H1 (cell line): ENCODE measurements around the gene PBXIP1. TPM values are rescaled to one million over a fixed set of nuclear protein-coding genes. Genes with fewer than 3 reads are reported as not detected.

Experiments
- CTCF ChIA-PET: fragments of 300-600 bp; sonication (Branson Sonifier 250); formaldehyde crosslinking; loops from one replicate; lab custom pipeline; 2021; ENCODE audit not compliant: partially characterized antibody; lab: Charles Lee
- POLR2A ChIA-PET: fragments of 300-600 bp; sonication (Branson Sonifier 250); formaldehyde crosslinking; loops from one replicate; lab custom pipeline; 2021; ENCODE audit warnings: inconsistent platforms; ENCODE audit not compliant: partially characterized antibody; lab: Charles Lee
- DNase-seq, 2 experiments: peaks; one replicate each; pipeline versions ENCODE4 v3.0.0 to v3.0.0-alpha.2; 2010 to 2022; ENCODE audit warnings: low spot score in 2 of 2, low read depth in 1 of 2, mixed read lengths in 1 of 2
- FAIRE-seq: peaks from 2 replicates; lab custom pipeline; 2011; peaks lifted over from hg19 to GRCh38; lab: Jason Lieb, UNC
- H2AFZ ChIP-seq: 2 replicates; pipeline ENCODE4 v1.8.1; 2012; ENCODE audit warnings: low read length, inconsistent platforms
- H2AK5ac ChIP-seq: 2 replicates; pipeline ENCODE4 v1.6.1; 2013; ENCODE audit warnings: low read depth, low read length
- H2BK120ac ChIP-seq: replicated peaks from 2 replicates; pipeline ENCODE3; 2013; ENCODE audit warnings: low read depth, low read length, inconsistent platforms
- H2BK12ac ChIP-seq: 2 replicates; pipeline ENCODE4 v1.6.1; 2013; ENCODE audit warnings: low read depth, low read length
- H2BK15ac ChIP-seq: 2 replicates; pipeline ENCODE4 v1.6.1; 2013; ENCODE audit warnings: low read length
- H2BK20ac ChIP-seq: 2 replicates; pipeline ENCODE4 v1.6.1; 2013; ENCODE audit warnings: low read length
- H2BK5ac ChIP-seq: 2 replicates; pipeline ENCODE4 v1.6.1; 2013; ENCODE audit warnings: low read depth, low read length
- H3K14ac ChIP-seq: 2 replicates; pipeline ENCODE4 v1.6.1; 2013; ENCODE audit warnings: inconsistent platforms; ENCODE audit not compliant: insufficient read length
- H3K18ac ChIP-seq: 2 replicates; pipeline ENCODE4 v1.6.1; 2013; ENCODE audit warnings: low read length; ENCODE audit errors: extremely low read depth
- H3K23ac ChIP-seq: 2 replicates; pipeline ENCODE4 v1.6.1; 2013; ENCODE audit warnings: inconsistent platforms; ENCODE audit not compliant: insufficient read length
- H3K23me2 ChIP-seq: 2 replicates; pipeline ENCODE4 v1.6.1; 2013; ENCODE audit warnings: low read depth, low read length
- H3K27ac ChIP-seq: 2 replicates; pipeline ENCODE4 v1.6.1; 2011; ENCODE audit warnings: low read depth, low read length, inconsistent platforms
- H3K27me3 ChIP-seq, 4 experiments: replicated peaks in 1 of 4; 1 replicate in 1 of 4; 2 replicates in 3 of 4; pipeline versions ENCODE4 v1.6.1 to v1.8.1; 2011 to 2013; ENCODE audit warnings: low read length in 3 of 4, mild to moderate bottlenecking in 3 of 4, inconsistent platforms in 2 of 4, mixed read lengths in 2 of 4, moderate library complexity in 1 of 4; ENCODE audit not compliant: control insufficient read depth in 3 of 4, insufficient read depth in 3 of 4; ENCODE audit errors: extremely low read depth in 1 of 4
- H3K36me3 ChIP-seq, 4 experiments: 2 replicates each; pipeline versions ENCODE4 v1.6.1 to v1.8.1; 2011 to 2013; ENCODE audit warnings: mild to moderate bottlenecking in 4 of 4, low read length in 3 of 4, moderate library complexity in 2 of 4, control low read depth in 1 of 4, inconsistent platforms in 1 of 4; ENCODE audit not compliant: insufficient read depth in 4 of 4, control insufficient read depth in 2 of 4
- H3K4ac ChIP-seq: replicated peaks from 2 replicates; pipeline ENCODE3; 2013; ENCODE audit warnings: low read length, low read depth, mixed read lengths, inconsistent platforms; ENCODE audit not compliant: insufficient read length
- H3K4me1 ChIP-seq, 4 experiments: replicated peaks in 1 of 4; 1 replicate in 1 of 4; 2 replicates in 3 of 4; pipeline versions ENCODE4 v1.6.1 to v1.8.1; 2011 to 2013; ENCODE audit warnings: low read length in 3 of 4, inconsistent platforms in 2 of 4, mixed read lengths in 1 of 4; ENCODE audit not compliant: insufficient read depth in 4 of 4, control insufficient read depth in 3 of 4
- H3K4me2 ChIP-seq, 2 experiments: 2 replicates each; pipeline versions ENCODE4 v1.6.1 to v1.8.1; 2011 to 2013; ENCODE audit warnings: low read depth in 2 of 2, low read length in 2 of 2, control low read depth in 1 of 2, inconsistent platforms in 1 of 2, mild to moderate bottlenecking in 1 of 2; ENCODE audit not compliant: insufficient read depth in 1 of 2
- H3K4me3 ChIP-seq, 4 experiments: fragments of 200-600, 300-600 bp in 1 of 4; sonication (generic), shearing (Covaris generic), sonication (Bioruptor Twin) in 1 of 4; 2 replicates each; pipeline versions ENCODE4 v1.5.1 to v1.8.1; 2011 to 2016; ENCODE audit warnings: low read length in 4 of 4, low read depth in 3 of 4, control low read depth in 2 of 4, inconsistent platforms in 2 of 4, mild to moderate bottlenecking in 2 of 4, mixed read lengths in 1 of 4, moderate library complexity in 1 of 4; ENCODE audit not compliant: insufficient read depth in 2 of 4; ENCODE audit errors: extremely low read depth in 1 of 4
- H3K56ac ChIP-seq: replicated peaks from 2 replicates; pipeline ENCODE3; 2013; ENCODE audit warnings: low read depth, mild to moderate bottlenecking, mixed read lengths, low read length, inconsistent platforms; ENCODE audit not compliant: insufficient read length
- H3K79me1 ChIP-seq: 2 replicates; pipeline ENCODE4 v1.6.1; 2013; ENCODE audit warnings: low read depth, low read length, control low read depth
- H3K79me2 ChIP-seq, 2 experiments: 2 replicates each; pipeline versions ENCODE4 v1.6.1 to v1.8.1; 2012 to 2013; ENCODE audit warnings: low read length in 2 of 2, mild to moderate bottlenecking in 2 of 2, inconsistent platforms in 1 of 2; ENCODE audit not compliant: insufficient read depth in 2 of 2, control insufficient read depth in 1 of 2
- H3K9ac ChIP-seq, 4 experiments: replicated peaks in 1 of 4; 1 replicate in 1 of 4; 2 replicates in 3 of 4; pipeline versions ENCODE4 v1.6.1 to v1.8.1; 2011 to 2013; ENCODE audit warnings: low read depth in 3 of 4, low read length in 3 of 4, control low read depth in 2 of 4, mild to moderate bottlenecking in 2 of 4, moderate library complexity in 2 of 4, inconsistent platforms in 1 of 4; ENCODE audit errors: extremely low read depth in 1 of 4
- H3K9me3 ChIP-seq, 2 experiments: 2 replicates each; pipeline versions ENCODE4 v1.6.1 to v1.8.1; 2012 to 2013; ENCODE audit warnings: mild to moderate bottlenecking in 2 of 2, moderate library complexity in 2 of 2, control low read depth in 1 of 2, inconsistent platforms in 1 of 2, low read depth in 1 of 2, low read length in 1 of 2, mixed read lengths in 1 of 2; ENCODE audit not compliant: insufficient read depth in 2 of 2
- H4K20me1 ChIP-seq, 2 experiments: replicated peaks in 1 of 2; 2 replicates each; pipeline versions ENCODE3 to v1.8.1; 2011 to 2013; ENCODE audit warnings: inconsistent platforms in 2 of 2, low read length in 2 of 2, mild to moderate bottlenecking in 1 of 2; ENCODE audit not compliant: insufficient read depth in 2 of 2, control insufficient read depth in 1 of 2
- H4K5ac ChIP-seq: 2 replicates; pipeline ENCODE4 v1.6.1; 2013; ENCODE audit warnings: low read length, low read depth, mixed read lengths, inconsistent platforms; ENCODE audit not compliant: insufficient read length
- H4K8ac ChIP-seq: 2 replicates; pipeline ENCODE4 v1.8.0; 2013; ENCODE audit warnings: mild to moderate bottlenecking, moderate library complexity, low read length, inconsistent platforms; ENCODE audit not compliant: insufficient read depth; ENCODE audit errors: extremely low read depth
- H4K91ac ChIP-seq: replicated peaks from 2 replicates; pipeline ENCODE3; 2013; ENCODE audit warnings: low read length, mixed read lengths, inconsistent platforms; ENCODE audit not compliant: insufficient read length
- CBX8 ChIP-seq: fragments of 300-800, 300-1000 bp; sonication (generic); IDR thresholded peaks from 2 replicates; pipeline ENCODE4 v1.7.1; 2016; ENCODE audit warnings: low read depth, low read length, borderline replicate concordance
- GTF2F1 ChIP-seq: IDR thresholded peaks from 2 replicates; pipeline ENCODE4 v1.6.1; 2012; ENCODE audit warnings: low read depth, low read length, improper control_type of control experiment, borderline replicate concordance
- HDAC6 ChIP-seq: IDR thresholded peaks from one replicate; pipeline ENCODE4 v1.7.1; 2012; ENCODE audit warnings: low read depth, mild to moderate bottlenecking, inconsistent platforms, low read length, moderate library complexity
- JUN ChIP-seq: IDR thresholded peaks from 2 replicates; pipeline ENCODE4 v1.6.1; 2011; ENCODE audit warnings: low read depth, mild to moderate bottlenecking, improper control_type of control experiment, low read length
- KDM4A ChIP-seq: IDR thresholded peaks from one replicate; pipeline ENCODE4 v1.7.1; 2012; ENCODE audit warnings: low read depth, mild to moderate bottlenecking, moderate library complexity, low read length, inconsistent platforms; ENCODE audit not compliant: severe bottlenecking
- NANOG ChIP-seq: IDR thresholded peaks from 2 replicates; pipeline ENCODE4 v1.6.1; 2011; ENCODE audit warnings: low read length, low read depth, mild to moderate bottlenecking, inconsistent platforms; ENCODE audit not compliant: insufficient read depth, poor library complexity, severe bottlenecking
- SIRT6 ChIP-seq: IDR thresholded peaks from one replicate; pipeline ENCODE4 v1.7.1; 2012; ENCODE audit warnings: low read length, inconsistent platforms
- SRF ChIP-seq: IDR thresholded peaks from 2 replicates; pipeline ENCODE4 v1.6.1; 2011; ENCODE audit warnings: mild to moderate bottlenecking, low read depth, low read length, moderate library complexity
- WGBS, 2 experiments: shearing (Covaris generic) in 1 of 2; methylation state at CpG; one replicate each; pipeline versions ENCODE4 v1.1.6 to v1.1.7; 2013 to 2015; ENCODE audit warnings: low lambda C conversion rate in 2 of 2, mixed read lengths in 2 of 2, inconsistent platforms in 1 of 2, low coverage in 1 of 2, missing lambda C conversion rate in 1 of 2; ENCODE audit not compliant: insufficient replicate concordance in 2 of 2, insufficient coverage in 1 of 2, insufficient read length in 1 of 2; ENCODE audit errors: extremely low coverage in 1 of 2, missing lambda C conversion rate in 1 of 2; 5-methylcytosine and 5-hydroxymethylcytosine counted together
- polyA plus RNA-seq, 7 experiments: library from polyadenylated mRNA; depleted of rRNA in 3 of 7; stranded (reverse) in 5 of 7; unstranded in 2 of 7; fragments of >200 nt in 5 of 7; fragments of 200-250 nt in 2 of 7; gene quantifications; 1 replicate in 5 of 7; 2 replicates in 1 of 7; 4 replicates in 1 of 7; pipeline versions ENCODE4 v1.2.1 to v1.2.3, GENCODE V29; 2011 to 2013; ENCODE audit warnings: missing spikeins in 2 of 7, mixed read lengths in 2 of 7
- total RNA-seq: library from RNA; stranded (reverse); fragmentation: NEBNext Ultra II Directional; extraction: Animal tissue kit (Norgen Biotek cat#: 25700); gene quantifications from 2 replicates; pipeline ENCODE4 v1.2.1, GENCODE V29; 2021

PBXIP1 gene
- total and polyA plus RNA-seq, 2 of the 8 experiments (the other 6 are each of a cell fraction or from before 2014, with no cell fraction given): 12.0 to 19.8 TPM

DNA sequence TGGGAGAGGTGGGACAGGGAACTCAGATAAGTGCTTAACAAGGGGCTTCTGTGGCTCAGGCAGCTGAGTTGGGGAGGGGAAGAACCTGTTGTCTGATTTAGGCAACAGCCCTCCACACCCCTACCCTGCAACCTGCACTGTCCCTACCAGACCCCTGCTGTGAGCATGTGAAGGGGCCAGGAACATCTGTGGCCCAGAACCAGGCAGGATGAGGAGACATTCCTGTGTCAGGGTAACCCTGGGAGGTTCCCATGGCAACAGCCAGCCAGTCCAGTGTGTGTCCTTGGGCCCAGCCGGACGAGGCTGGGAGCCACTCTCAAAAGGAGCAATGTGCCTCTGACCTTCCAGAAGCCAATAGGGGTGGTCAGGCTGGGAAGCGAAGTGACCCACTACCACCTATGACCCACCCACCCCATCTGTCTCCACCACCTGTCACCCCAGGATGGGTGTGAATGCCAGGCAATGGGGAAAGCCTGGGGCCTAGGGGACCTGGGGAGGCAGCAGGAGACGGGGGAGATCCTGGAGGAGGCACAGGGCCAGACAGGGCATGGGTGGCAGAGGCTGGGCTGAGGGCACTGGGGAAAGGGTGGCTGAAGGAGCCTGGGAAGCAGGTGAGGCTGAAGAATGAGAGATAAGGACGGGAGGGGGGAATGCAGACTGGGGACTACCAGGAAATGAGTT, 14.4 kb downstream of the PBXIP1 start:
- H2AFZ ChIP-seq: no peak overlapping the region
- no peak overlapping the region for H3K18ac ChIP-seq
- H3K79me1 ChIP-seq: no peaks in the 10 kb centered on the region
- H4K20me1 ChIP-seq: no peaks in the 10 kb centered on the region
- H2BK20ac ChIP-seq: no peak overlapping the region
- H2BK120ac ChIP-seq: no peak overlapping the region
- no peak overlapping the region for H3K27ac ChIP-seq
- H2BK12ac ChIP-seq: no peak overlapping the region
- no peak overlapping the region for H2BK5ac ChIP-seq
- no peak overlapping the region for H3K4me3 ChIP-seq
- peak overlapping the region; percentile 36; the same call in 1 of the 2 replicates for H4K8ac ChIP-seq
- ChIA-PET CTCF (interaction anchor here (0.9 to 1.4 kb wide), 5 partner anchors 60 to 181 kb away, joined by 3 to 5 read pairs (median 4); partner anchors contain the start of gene EFNA4), POLR2A (interaction anchor here (0.9 to 1.4 kb wide), 3 partner anchors 9 to 32 kb away, joined by 3 to 7 read pairs (median 4); partner anchors contain the start of gene PBXIP1)
- H4K5ac ChIP-seq: no peak overlapping the region
- no peak overlapping the region for H3K4me2 ChIP-seq
- H4K91ac ChIP-seq: peak overlapping the region; percentile 0
- FAIRE-seq (no peak), DNase-seq (no peak)
- H3K14ac ChIP-seq: no peak overlapping the region
- H3K9me3 ChIP-seq: no peaks in the 10 kb centered on the region
- no peaks in the 10 kb centered on the region for H3K79me2 ChIP-seq
- H3K36me3 ChIP-seq: no peaks in the 10 kb centered on the region
- H2AK5ac ChIP-seq: no peak overlapping the region; the same call in 1 of the 2 replicates
- peaks cover 5% of the 10 kb centered on the region; the same call in 1 of the 2 replicates for H3K23me2 ChIP-seq
- no peaks in the 10 kb centered on the region for H3K27me3 ChIP-seq
- 89% methylated on average over 5 of the region's 5 CpGs; no CpG with 5 or more reads in 1 of the 2 experiments for WGBS, 2 experiments
- no peak overlapping the region for H3K56ac ChIP-seq
- no peak overlapping the region for H3K9ac ChIP-seq
- no peak overlapping the region for H3K23ac ChIP-seq
- H3K4me1 ChIP-seq: peaks cover 4 to 9% (median 5%) of the 10 kb centered on the region in 4 experiments; a peak in 6 of 7 replicates
- no peak overlapping the region for H3K4ac ChIP-seq
- 0 out of 2 replicates have a peak overlapping the region, but pooled peaks have one; percentile 46 for H2BK15ac ChIP-seq
- TF ChIP-seq HDAC6 (no peak), SRF (no peak), NANOG (no peak), CBX8 (no peak), JUN (no peak), SIRT6 (no peak), GTF2F1 (no peak), KDM4A (no peak)
